Astrocyte (in vitro differentiated cells and primary cell): ENCODE data around the gene MSRB2. TPM values are rescaled to one million over a fixed set of nuclear protein-coding genes. Genes with fewer than 3 reads are reported as not detected.

Experiments
- DNase-seq: peaks from one replicate; pipeline ENCODE4 v3.0.0-alpha.2; 2010; ENCODE audit warnings: low read depth
- FAIRE-seq: peaks from 2 replicates; lab custom pipeline; 2011; peaks lifted over from hg19 to GRCh38; lab: Jason Lieb, UNC
- H2AFZ ChIP-seq: 2 replicates; pipeline ENCODE4 v1.6.0; 2012; ENCODE audit warnings: low read depth, low read length, inconsistent platforms
- H3K27ac ChIP-seq: 2 replicates; pipeline ENCODE4 v1.5.1; 2011; ENCODE audit warnings: low read depth, low read length, inconsistent platforms
- H3K27me3 ChIP-seq: 2 replicates; pipeline ENCODE4 v1.6.0; 2011; ENCODE audit warnings: low read length, inconsistent platforms; ENCODE audit not compliant: insufficient read depth
- H3K36me3 ChIP-seq: 2 replicates; pipeline ENCODE4 v1.5.1; 2011; ENCODE audit warnings: low read length, inconsistent platforms; ENCODE audit not compliant: insufficient read depth
- H3K4me1 ChIP-seq: 2 replicates; pipeline ENCODE4 v1.5.1; 2011; ENCODE audit warnings: low read length, inconsistent platforms; ENCODE audit not compliant: insufficient read depth
- H3K4me2 ChIP-seq: 2 replicates; pipeline ENCODE4 v1.6.0; 2012; ENCODE audit warnings: low read length, inconsistent platforms
- H3K4me3 ChIP-seq: 2 replicates; pipeline ENCODE4 v1.5.1; 2011; ENCODE audit warnings: low read depth, mild to moderate bottlenecking, low read length, inconsistent platforms; ENCODE audit not compliant: insufficient read depth
- H3K79me2 ChIP-seq: 2 replicates; pipeline ENCODE4 v1.6.0; 2012; ENCODE audit warnings: mild to moderate bottlenecking, low read length, inconsistent platforms; ENCODE audit not compliant: insufficient read depth
- H3K9ac ChIP-seq: 2 replicates; pipeline ENCODE4 v1.6.0; 2012; ENCODE audit warnings: mild to moderate bottlenecking, low read length, inconsistent platforms
- H3K9me3 ChIP-seq: 2 replicates; pipeline ENCODE4 v1.5.1; 2012; ENCODE audit warnings: low read depth, mild to moderate bottlenecking, low read length, inconsistent platforms; ENCODE audit not compliant: insufficient read depth
- H4K20me1 ChIP-seq: 2 replicates; pipeline ENCODE4 v1.6.0; 2012; ENCODE audit warnings: low read length, inconsistent platforms; ENCODE audit not compliant: insufficient read depth
- H3K27ac Mint-ChIP-seq: one replicate; pipeline ENCODE4 v1.8.0; 2021; ENCODE audit warnings: mild to moderate bottlenecking, mixed read lengths; ENCODE audit not compliant: unreplicated experiment
- H3K27me3 Mint-ChIP-seq: one replicate; pipeline ENCODE4 v1.8.0; 2021; ENCODE audit warnings: low read depth, mixed read lengths; ENCODE audit not compliant: unreplicated experiment
- H3K36me3 Mint-ChIP-seq: one replicate; pipeline ENCODE4 v1.8.0; 2021; ENCODE audit warnings: low read depth, mixed read lengths; ENCODE audit not compliant: unreplicated experiment
- H3K4me1 Mint-ChIP-seq: one replicate; pipeline ENCODE4 v1.8.0; 2021; ENCODE audit warnings: low read depth, mixed read lengths; ENCODE audit not compliant: unreplicated experiment
- H3K4me3 Mint-ChIP-seq: one replicate; pipeline ENCODE4 v1.8.0; 2021; ENCODE audit warnings: mild to moderate bottlenecking, moderate library complexity, mixed read lengths; ENCODE audit not compliant: unreplicated experiment
- H3K9me3 Mint-ChIP-seq: one replicate; pipeline ENCODE4 v1.8.0; 2021; ENCODE audit warnings: mild to moderate bottlenecking, mixed read lengths; ENCODE audit not compliant: unreplicated experiment
- CTCF ChIP-seq: IDR thresholded peaks from 2 replicates; pipeline ENCODE4 v1.5.1; 2011; ENCODE audit warnings: low read depth, mild to moderate bottlenecking, inconsistent platforms, low read length, moderate library complexity; ENCODE audit not compliant: insufficient read depth
- EZH2 ChIP-seq: IDR thresholded peaks from 2 replicates; pipeline ENCODE4 v1.6.1; 2012; ENCODE audit warnings: mild to moderate bottlenecking, low read length, inconsistent platforms; ENCODE audit not compliant: insufficient read depth
- total RNA-seq: library from RNA; stranded (reverse); gene quantifications from 2 replicates; pipeline ENCODE4 v1.2.1, GENCODE V29; 2021

MSRB2 gene
- total RNA-seq, 1 donor from 2014 or later = 18.9 TPM

DNA sequence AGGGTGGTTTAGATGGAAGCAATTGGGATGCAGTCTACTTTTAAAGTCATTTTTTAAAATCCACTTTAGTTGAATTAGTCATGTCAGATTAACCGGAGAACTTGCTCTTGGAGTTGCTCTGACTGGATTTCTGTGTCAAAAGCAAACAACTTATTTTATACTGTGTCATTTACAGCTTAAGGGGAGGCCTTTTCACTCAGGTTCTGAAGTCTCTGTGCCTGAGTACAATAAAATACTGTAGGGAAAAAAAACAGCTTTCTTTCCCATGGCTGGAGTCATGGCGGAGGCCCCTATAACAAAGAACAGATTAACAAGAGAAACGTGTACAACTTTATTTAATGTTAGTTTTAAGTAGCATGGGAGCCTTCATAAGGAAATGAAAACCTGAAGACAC is 39.2 kb upstream of the MSRB2 start:
- FAIRE-seq (no peak), DNase-seq (no peak)
- H3K9me3 ChIP-seq = no peaks in the 10 kb centered on the region
- Mint-ChIP-seq H3K4me3 (no peak overlapping the region), H3K27ac (no peak overlapping the region), H3K27me3 (peaks cover 6% of the 10 kb centered on the region), H3K9me3 (peaks cover 2% of the 10 kb centered on the region), H3K36me3 (no peaks in the 10 kb centered on the region), H3K4me1 (peaks cover 10% of the 10 kb centered on the region)
- H2AFZ ChIP-seq = no peak overlapping the region
- H3K9ac ChIP-seq = no peak overlapping the region
- no peaks in the 10 kb centered on the region for H3K4me1 ChIP-seq
- no peak for TF ChIP-seq EZH2
- TF ChIP-seq CTCF = no peak
- H3K4me2 ChIP-seq = no peak overlapping the region
- no peak overlapping the region for H3K27ac ChIP-seq
- H3K4me3 ChIP-seq = no peak overlapping the region
- H4K20me1 ChIP-seq = no peaks in the 10 kb centered on the region
- no peaks in the 10 kb centered on the region for H3K36me3 ChIP-seq
- peaks cover 4% of the 10 kb centered on the region for H3K27me3 ChIP-seq
- H3K79me2 ChIP-seq = no peaks in the 10 kb centered on the region

DNA sequence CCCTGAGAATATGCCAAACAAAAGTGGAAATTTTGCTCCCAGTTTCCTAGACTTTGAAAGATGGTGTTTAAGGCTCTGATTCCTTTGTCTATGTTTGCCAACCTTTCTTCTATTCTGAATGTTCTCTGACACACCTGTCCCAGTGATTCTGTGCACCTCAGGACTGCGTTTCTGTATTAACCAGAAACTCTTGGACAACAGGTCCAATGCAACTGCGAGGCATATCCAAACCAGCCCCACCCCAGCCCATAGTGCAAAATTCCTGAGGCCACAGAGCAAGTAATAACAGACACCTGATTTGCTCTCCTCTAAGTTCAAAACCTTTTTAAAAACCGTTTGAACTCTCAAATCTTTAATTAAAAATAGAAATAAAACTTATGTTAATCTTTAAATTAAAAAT is 37.0 kb upstream of the MSRB2 start:
- no peak for FAIRE-seq
- no peak overlapping the region for H2AFZ ChIP-seq

More for the DNA sequence above, 37.0 kb upstream of the MSRB2 start:
- peaks cover 10% of the 10 kb centered on the region for H3K27me3 Mint-ChIP-seq
- no peak for TF ChIP-seq CTCF
- TF ChIP-seq EZH2 = no peak
- no peak overlapping the region for H3K9ac ChIP-seq
- H3K9me3 ChIP-seq = no peaks in the 10 kb centered on the region
- H3K27ac Mint-ChIP-seq = no peak overlapping the region
- DNase-seq = no peak
- no peak overlapping the region for H3K4me2 ChIP-seq
- no peak overlapping the region for H3K4me3 Mint-ChIP-seq
- no peaks in the 10 kb centered on the region for H4K20me1 ChIP-seq
- H3K4me1 Mint-ChIP-seq = peaks cover 4% of the 10 kb centered on the region
- H3K36me3 Mint-ChIP-seq = no peaks in the 10 kb centered on the region
- H3K27ac ChIP-seq = no peak overlapping the region
- H3K27me3 ChIP-seq = peaks cover 2% of the 10 kb centered on the region
- H3K9me3 Mint-ChIP-seq = peaks cover 6% of the 10 kb centered on the region
- H3K36me3 ChIP-seq = no peaks in the 10 kb centered on the region
- H3K4me1 ChIP-seq = no peaks in the 10 kb centered on the region
- no peaks in the 10 kb centered on the region for H3K79me2 ChIP-seq
- H3K4me3 ChIP-seq = no peak overlapping the region
